Measurements from ENCODE around the gene FHAD1. TPM values are rescaled to one million over a fixed set of nuclear protein-coding genes. Genes with fewer than 3 reads are reported as not detected.

FHAD1 gene
- total RNA-seq, 1 experiment from 2014 or later = 0.47 TPM

DNA sequence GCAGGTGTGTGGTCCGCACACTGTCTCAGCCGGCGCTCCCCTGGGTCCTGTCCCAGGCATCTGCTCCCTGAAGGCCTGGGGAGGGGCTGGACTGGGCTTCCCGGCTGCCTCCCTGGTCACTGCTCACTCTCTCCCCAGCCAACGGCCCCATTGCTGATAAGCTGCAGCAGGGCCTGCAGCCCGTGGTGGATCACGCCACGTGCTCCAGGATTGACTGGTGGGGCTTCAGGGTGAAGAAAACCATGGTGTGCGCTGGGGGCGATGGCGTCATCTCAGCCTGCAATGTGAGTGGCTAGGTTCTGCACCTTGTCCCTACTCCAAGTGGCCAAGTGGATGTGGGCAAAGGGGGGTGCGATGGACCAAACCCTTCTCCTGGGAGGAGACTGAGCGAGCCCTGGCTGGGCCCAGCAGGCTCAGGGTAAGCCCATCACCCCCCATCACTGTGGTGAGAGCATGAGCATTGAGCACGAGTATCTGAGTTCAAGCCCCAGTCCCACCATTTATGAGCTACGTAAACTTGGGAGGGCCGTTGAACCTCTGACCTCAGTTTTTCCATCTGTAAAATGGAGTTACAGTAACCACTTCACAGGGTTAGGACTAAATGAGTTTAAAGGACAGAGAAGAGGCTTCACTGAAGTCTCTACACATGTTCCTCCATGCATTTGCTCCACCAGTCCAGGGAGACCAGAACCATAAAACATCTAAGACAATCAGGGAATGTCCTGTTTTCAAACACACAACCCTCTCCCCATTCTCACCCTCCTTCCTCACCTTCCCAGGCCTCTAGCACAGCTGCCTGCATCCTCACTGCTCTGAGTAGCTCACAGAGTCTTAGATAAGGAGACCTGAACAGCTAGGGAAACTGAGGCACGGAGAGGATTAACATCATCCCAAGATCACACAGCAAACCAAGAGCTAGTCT lies 197.7 kb downstream of the FHAD1 start:
- no peak overlapping the region for H3K4me3 ChIP-seq
- no peak overlapping the region for H3K27ac ChIP-seq
- H3K9me3 ChIP-seq (replicated peaks) = no peaks in the 10 kb centered on the region
- H3K36me3 ChIP-seq = no peaks in the 10 kb centered on the region
- no peaks in the 10 kb centered on the region for H3K27me3 ChIP-seq (replicated peaks)
- H3K4me1 ChIP-seq (replicated peaks) = no peaks in the 10 kb centered on the region
- DNase-seq (ENCODE audit: low read depth in 1 of 2, low spot score in 2 of 2) = no peak

DNA sequence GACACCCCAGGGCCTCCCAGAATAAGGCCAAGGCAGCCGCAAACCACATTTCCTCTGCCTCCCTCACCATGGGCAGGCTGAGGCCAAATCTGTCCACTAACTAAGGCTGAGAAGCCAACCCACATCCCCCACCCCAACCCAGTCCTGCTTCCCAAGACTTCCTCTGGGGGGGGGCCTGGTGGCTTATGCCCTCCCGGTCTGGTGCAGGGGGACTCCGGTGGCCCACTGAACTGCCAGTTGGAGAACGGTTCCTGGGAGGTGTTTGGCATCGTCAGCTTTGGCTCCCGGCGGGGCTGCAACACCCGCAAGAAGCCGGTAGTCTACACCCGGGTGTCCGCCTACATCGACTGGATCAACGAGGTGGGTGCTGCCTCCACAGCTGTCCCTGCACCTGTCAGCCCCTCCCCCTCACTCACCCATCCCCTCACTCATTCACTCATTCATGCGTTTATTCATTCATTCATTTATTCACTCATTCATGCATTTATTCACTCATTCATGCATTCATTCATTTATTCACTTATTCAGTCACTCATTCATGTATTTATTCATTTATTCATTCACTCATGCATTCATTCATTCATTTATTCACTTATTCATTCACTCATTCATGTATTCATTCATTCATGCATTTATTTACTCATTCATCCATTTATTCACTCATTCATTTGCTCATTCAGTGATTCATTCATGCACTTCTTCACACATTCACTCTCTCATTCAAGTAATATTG lies 198.5 kb downstream of the FHAD1 start:
- DNase-seq (ENCODE audit: low read depth in 1 of 2, low spot score in 2 of 2) = no peak
- Histone ChIP-seq H3K9me3 (replicated peaks) (no peaks in the 10 kb centered on the region), H3K36me3 (no peaks in the 10 kb centered on the region), H3K27ac (no peak overlapping the region), H3K4me1 (replicated peaks) (no peaks in the 10 kb centered on the region), H3K4me3 (no peak overlapping the region), H3K27me3 (replicated peaks) (no peaks in the 10 kb centered on the region)

DNA sequence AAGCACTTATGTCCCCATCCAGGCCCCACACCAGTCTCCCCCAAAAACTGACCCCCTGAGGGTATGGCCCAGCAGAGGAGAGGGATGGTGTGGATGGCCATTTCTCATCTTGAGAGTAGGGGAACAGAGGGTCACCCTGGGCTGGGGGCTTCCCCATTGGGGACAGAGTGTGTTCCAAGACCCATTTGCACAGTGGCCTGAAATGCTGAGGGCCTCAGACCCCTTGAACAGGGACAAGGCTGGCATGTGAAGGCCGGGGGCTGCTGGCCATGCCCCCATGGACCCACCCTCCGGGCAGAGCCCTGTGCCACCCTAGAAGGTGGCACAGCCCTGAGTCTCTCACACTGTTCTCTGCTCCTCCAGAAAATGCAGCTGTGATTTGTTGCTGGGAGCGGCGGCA lies 199.2 kb downstream of the FHAD1 start:
- DNase-seq (ENCODE audit: low read depth in 1 of 2, low spot score in 2 of 2) = no peak
- Histone ChIP-seq H3K4me3 (no peak overlapping the region), H3K9me3 (replicated peaks) (no peaks in the 10 kb centered on the region), H3K4me1 (replicated peaks) (no peaks in the 10 kb centered on the region), H3K27ac (no peak overlapping the region), H3K36me3 (no peaks in the 10 kb centered on the region), H3K27me3 (replicated peaks) (no peaks in the 10 kb centered on the region)

Other genes starting within 250 kb of the FHAD1 start
- gene TMEM51, start 93.5 kb upstream of the FHAD1 start, total RNA-seq (2014; rRNA removed; shearing (Covaris generic)) = 12.0 and 19.2 TPM in 2 replicates
- gene EFHD2, start 162.7 kb downstream of the FHAD1 start, total RNA-seq (2014; rRNA removed; shearing (Covaris generic)) = 163 and 169 TPM in 2 replicates
- not detected in 2 replicates for gene CTRC, start 191.2 kb downstream of the FHAD1 start, total RNA-seq (2014; rRNA removed; shearing (Covaris generic))
- gene CELA2A, start 209.5 kb downstream of the FHAD1 start, total RNA-seq (2014; rRNA removed; shearing (Covaris generic)) = not detected in 2 replicates
- not detected in 2 replicates for gene CELA2B, start 228.9 kb downstream of the FHAD1 start, total RNA-seq (2014; rRNA removed; shearing (Covaris generic))